HG03159 (cell line): Measurements from ENCODE around the gene MARCO.
"Not testable (repeated sequence)": the region's sequence is repeated elsewhere in the genome, so short reads cannot be mapped to it uniquely, and the experiment has no call there.

Experiments
- ATAC-seq: cut with Tn5 transposase; IDR thresholded peaks from one replicate; pipeline ENCODE4 v1.9.1; 2021; ENCODE audit warnings: mild to moderate bottlenecking, moderate library complexity; ENCODE audit not compliant: unreplicated experiment

Gene MARCO

DNA sequence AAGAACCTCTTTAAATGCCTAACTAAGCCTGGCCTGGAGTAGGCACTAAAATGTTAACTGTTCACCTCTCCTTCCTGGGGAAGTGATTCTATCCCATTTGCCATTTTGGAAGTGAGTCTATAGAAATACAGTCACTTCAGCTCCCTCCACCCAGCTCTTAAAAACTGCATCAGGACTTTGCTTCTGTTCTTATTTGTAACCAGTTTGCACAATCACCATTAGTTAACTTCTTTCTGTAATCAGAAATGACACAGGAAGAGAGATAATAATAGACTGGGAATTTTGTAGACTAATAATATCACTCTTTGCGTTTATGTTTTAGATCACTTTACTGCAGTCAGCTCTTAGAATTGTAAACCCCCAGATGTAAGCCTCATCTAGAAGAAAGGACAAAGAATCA, 16.0 kb upstream of the MARCO start:
- ATAC-seq, result no peak

GRCh38 chr2:118929059-118929458, 12.9 kb upstream of the MARCO start:
- ATAC-seq, result no peak

GRCh38 chr2:118932949-118933348, 9.0 kb upstream of the MARCO start:
- ATAC-seq, result no peak

DNA sequence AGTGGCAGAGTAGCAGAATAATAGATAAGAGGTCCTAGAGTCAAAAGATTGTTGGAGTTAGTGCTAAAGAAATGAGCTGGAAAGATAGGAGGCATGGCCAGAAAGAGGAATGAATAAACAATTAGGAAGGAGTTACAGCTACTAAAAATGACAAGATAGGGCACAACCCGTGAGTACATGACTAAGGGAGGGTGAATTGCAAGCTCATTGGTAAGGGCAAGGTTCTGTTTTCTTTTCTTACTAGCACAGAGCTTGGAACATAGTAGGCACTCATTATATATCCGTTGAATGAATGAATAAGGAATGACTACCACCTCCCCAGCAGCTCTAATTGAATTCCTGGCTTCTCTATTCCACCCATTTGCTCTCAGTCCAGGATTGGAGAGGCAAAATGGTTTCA, 5.7 kb upstream of the MARCO start:
- no peak for ATAC-seq

DNA sequence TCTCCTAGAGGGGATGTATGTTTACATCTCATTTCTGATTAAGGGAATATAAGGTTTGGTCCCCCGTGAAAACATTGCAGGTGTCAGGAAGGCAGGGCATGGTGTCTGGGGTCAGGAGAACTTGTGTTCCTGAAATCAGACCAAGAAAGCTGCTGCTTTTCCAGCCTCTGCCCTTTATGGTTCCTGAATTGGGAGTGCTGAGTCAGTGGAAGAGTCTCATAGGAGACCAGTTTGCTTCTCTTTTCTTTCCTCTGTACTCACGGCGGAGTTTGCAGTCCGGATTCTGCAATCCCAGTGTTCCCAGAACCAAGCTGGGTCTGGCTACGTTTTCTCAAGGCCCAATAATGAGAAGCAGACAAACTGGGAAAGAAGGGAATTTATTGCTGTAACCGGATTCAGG, 5.1 kb upstream of the MARCO start:
- no peak for ATAC-seq

GRCh38 chr2:118937817-118938216, 4.2 kb upstream of the MARCO start:
- ATAC-seq, result no peak

GRCh38 chr2:118939994-118940393, 2.0 kb upstream of the MARCO start:
- no peak for ATAC-seq

DNA sequence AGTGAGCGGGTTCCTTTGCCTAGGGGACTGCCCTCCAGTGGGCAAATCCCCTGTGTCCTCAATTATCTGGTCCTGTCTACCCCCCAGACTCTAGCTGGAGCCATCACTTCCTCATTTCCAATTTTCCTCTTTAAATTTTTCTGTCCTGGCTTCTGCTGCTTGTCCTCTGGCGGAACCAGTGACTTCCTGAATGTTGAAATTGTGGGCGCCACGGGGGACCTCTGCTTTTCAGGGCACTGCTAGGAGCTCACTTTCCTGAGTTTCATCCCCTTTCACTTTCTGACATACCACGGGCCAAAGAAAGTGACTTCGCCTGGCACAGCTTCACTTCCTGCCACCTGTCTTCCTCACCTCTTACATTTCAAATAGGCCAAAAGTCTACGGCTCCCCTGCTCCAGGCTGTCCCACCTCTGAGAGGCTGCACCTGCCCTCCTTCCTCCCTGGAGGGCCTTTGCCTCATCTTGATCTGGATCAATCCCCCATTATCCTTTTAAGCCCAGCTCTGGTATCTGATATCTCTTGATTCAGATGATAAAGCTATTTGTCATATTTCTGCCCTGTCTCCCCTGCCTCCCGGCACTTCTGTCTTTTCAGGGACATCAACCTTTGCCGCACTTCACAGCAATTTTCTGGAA, 1.4 kb upstream of the MARCO start:
- ATAC-seq, result no peak

DNA sequence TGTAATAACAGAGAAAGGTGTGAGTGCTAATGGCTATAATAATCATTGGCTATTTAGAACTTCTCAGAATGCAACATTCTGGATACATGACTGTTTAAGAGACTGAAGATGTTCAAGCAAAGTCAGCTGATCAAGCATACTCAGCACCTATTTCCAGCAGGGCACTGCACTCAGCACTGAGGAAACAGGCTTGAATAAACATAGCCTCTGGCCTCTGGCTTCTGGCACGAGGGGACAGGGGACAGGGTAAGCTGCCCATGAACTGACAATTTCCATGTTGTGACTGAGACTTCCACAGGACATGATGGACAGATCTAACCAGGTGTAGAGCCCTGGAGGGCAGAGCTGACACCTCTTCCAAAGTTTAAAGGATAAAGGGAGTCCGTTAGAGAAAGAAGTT, 1.3 kb downstream of the MARCO start:
- ATAC-seq, result no peak

- no peak for ATAC-seq
Measured at GRCh38 chr2:118945881-118946280, 3.9 kb downstream of the MARCO start.

- ATAC-seq, result not testable (repeated sequence)
Measured at GRCh38 chr2:118948266-118948665, 6.3 kb downstream of the MARCO start.

- ATAC-seq, result no peak
Measured at GRCh38 chr2:118954297-118955060, 12.5 kb downstream of the MARCO start.

GRCh38 chr2:118965737-118966136, 23.7 kb downstream of the MARCO start:
- ATAC-seq, result no peak

- ATAC-seq, result no peak
Measured at GRCh38 chr2:118967124-118967880, 25.3 kb downstream of the MARCO start.

- ATAC-seq, result no peak
Measured at GRCh38 chr2:118968042-118968441, 26.0 kb downstream of the MARCO start.

GRCh38 chr2:118968961-118969733, 27.2 kb downstream of the MARCO start:
- no peak for ATAC-seq

GRCh38 chr2:118969734-118970395, 27.9 kb downstream of the MARCO start:
- ATAC-seq, result no peak

- ATAC-seq, result no peak
Measured at GRCh38 chr2:118970396-118971135, 28.6 kb downstream of the MARCO start.

DNA sequence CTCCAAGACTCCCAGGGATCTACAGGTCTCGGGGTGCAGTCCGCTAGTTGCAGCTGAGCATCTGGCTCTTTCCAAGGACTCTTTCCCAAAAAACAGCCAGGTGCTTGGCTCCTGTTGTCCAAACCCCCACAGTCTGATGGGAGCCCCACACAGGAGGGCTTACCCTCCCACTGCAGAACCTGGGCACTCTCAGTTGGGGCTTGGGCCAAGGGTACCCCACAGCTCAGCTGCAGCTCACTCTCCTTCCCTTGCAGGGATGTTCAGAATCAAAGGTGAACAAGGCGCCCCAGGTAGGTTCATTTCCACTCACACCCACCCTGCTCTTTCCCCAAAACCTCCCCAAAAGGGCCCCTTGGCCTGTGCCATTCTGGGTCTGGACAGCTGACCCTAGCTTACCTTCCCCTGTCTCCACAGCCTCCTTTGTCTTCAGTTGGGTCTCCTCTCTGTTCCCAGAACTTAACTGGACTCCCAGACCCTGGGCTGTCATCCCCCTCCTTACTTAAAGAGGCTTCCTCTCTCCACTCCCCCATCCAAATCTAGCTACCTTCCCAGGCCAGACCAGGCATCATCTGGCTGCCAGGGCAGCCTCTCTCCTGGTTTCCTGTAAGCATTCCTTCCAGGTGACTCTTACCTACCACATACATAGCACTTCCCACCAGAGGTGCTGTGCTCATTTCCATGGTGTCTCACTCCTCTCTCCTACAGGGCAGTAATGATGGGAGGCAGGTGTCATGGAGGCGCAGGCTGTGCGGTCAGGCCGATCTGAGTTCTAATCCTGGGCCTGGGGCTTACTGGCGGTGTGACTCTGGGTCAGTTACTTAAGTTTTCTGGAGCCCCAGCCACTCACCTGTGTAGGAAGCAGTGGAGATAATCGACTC, 29.5 kb downstream of the MARCO start:
- ATAC-seq, result no peak
